HepG2 (cell line): ENCODE results near the gene SLC17A8. TPM values are rescaled to one million over a fixed set of nuclear protein-coding genes. Genes with fewer than 3 reads are reported as not detected.

Source experiments
- ATAC-seq: fragments of 200-7000 bp; cut with Tn5 transposase; 3 replicates; pipeline ENCODE4 v1.9.1; 2020; ENCODE audit warnings: mild to moderate bottlenecking, moderate library complexity
- BruUV-seq: library from RNA; stranded (reverse); fragments of 400-500 nt; replicated peaks from 2 replicates; lab custom pipeline; 2021; lab: Mats Ljungman, UMichigan
- CTCF ChIA-PET: fragments of 300-600 bp; formaldehyde crosslinking; extraction: SDS; loops from one replicate; lab custom pipeline; 2021; ENCODE audit warnings: low total read pairs, inconsistent platforms, low intra/inter-chr PET ratio; lab: Yijun Ruan, JAX
- POLR2A ChIA-PET: fragments of 350-600 bp; sonication (Branson Sonifier 250); formaldehyde crosslinking; loops from one replicate; lab custom pipeline; 2020; ENCODE audit warnings: antibody characterized with exemption, inconsistent platforms; lab: Yijun Ruan, JAX
- DNase-seq: peaks from one replicate; pipeline ENCODE4 v3.0.0-alpha.2; 2015; ENCODE audit warnings: low spot score
- FAIRE-seq: peaks from 3 replicates; lab custom pipeline; 2011; peaks lifted over from hg19 to GRCh38; lab: Jason Lieb, UNC
- H2AFZ ChIP-seq: one replicate; pipeline ENCODE4 v1.6.1; 2011; ENCODE audit warnings: low read length, inconsistent platforms
- H3K27ac ChIP-seq: fragments of 300-600 bp; 3 replicates; pipeline ENCODE4 v1.8.0; 2011; ENCODE audit warnings: mixed run types, mild to moderate bottlenecking, mixed read lengths, low read length, inconsistent platforms; ENCODE audit not compliant: insufficient read depth; ENCODE audit errors: extremely low read length
- H3K27me3 ChIP-seq, 2 experiments: fragments of 200-600 bp in 1 of 2; 2 replicates in 1 of 2; 3 replicates in 1 of 2; pipeline versions ENCODE4 v1.6.0 to v1.8.0; 2011; ENCODE audit warnings: low read length in 2 of 2, mild to moderate bottlenecking in 2 of 2, moderate library complexity in 2 of 2, inconsistent platforms in 1 of 2; ENCODE audit not compliant: insufficient read depth in 2 of 2, control insufficient read depth in 1 of 2
- H3K36me3 ChIP-seq, 2 experiments: fragments of 200-600 bp in 1 of 2; replicated peaks in 1 of 2; 2 replicates in 1 of 2; 3 replicates in 1 of 2; pipeline versions ENCODE4 v1.5.1 to v1.8.0; 2011; ENCODE audit warnings: low read length in 2 of 2, inconsistent platforms in 1 of 2; ENCODE audit not compliant: insufficient read depth in 2 of 2, control insufficient read depth in 1 of 2
- H3K4me1 ChIP-seq: 2 replicates; pipeline ENCODE4 v1.5.1; 2012; ENCODE audit warnings: low read length, inconsistent platforms; ENCODE audit not compliant: insufficient read depth
- H3K4me2 ChIP-seq: 2 replicates; pipeline ENCODE4 v1.6.0; 2011; ENCODE audit warnings: low read depth, low read length, inconsistent platforms
- H3K4me3 ChIP-seq, 3 experiments: fragments of 200-600 bp in 1 of 3; sonication (generic), shearing (Covaris generic) in 1 of 3; replicated peaks in 1 of 3; 2 replicates each; pipeline ENCODE4 v1.5.1; 2011 to 2016; ENCODE audit warnings: low read length in 3 of 3, inconsistent platforms in 2 of 3, low read depth in 2 of 3, mild to moderate bottlenecking in 2 of 3, control low read depth in 1 of 3, mixed read lengths in 1 of 3; ENCODE audit not compliant: insufficient read depth in 1 of 3
- H3K79me2 ChIP-seq: one replicate; pipeline ENCODE4 v1.6.1; 2011; ENCODE audit warnings: low read length, inconsistent platforms; ENCODE audit not compliant: insufficient read depth
- H3K9ac ChIP-seq: 2 replicates; pipeline ENCODE4 v1.6.0; 2011; ENCODE audit warnings: mild to moderate bottlenecking, low read depth, low read length, inconsistent platforms; ENCODE audit not compliant: insufficient read depth
- H3K9me3 ChIP-seq: 2 replicates; pipeline ENCODE4 v1.5.1; 2012; ENCODE audit warnings: mild to moderate bottlenecking, low read length
- H4K20me1 ChIP-seq: 2 replicates; pipeline ENCODE4 v1.6.0; 2011; ENCODE audit warnings: inconsistent platforms, mild to moderate bottlenecking, low read length, moderate library complexity; ENCODE audit not compliant: insufficient read depth
- ATF7-NPFF ChIP-seq: sonication (generic); formaldehyde crosslinking; IDR thresholded peaks from 2 replicates; pipeline ENCODE4 v1.8.1; 2023; ENCODE audit warnings: mild to moderate bottlenecking, low read depth, missing genetic modification reagents, moderate library complexity
- ETV5 ChIP-seq: IDR thresholded peaks from 2 replicates; pipeline ENCODE4 v1.6.1; 2018; ENCODE audit warnings: missing biosample characterization, missing genetic modification reagents, inconsistent platforms, borderline replicate concordance
- HIVEP1 ChIP-seq: sonication (generic); formaldehyde crosslinking; IDR thresholded peaks from 2 replicates; pipeline ENCODE4 v1.4.0; 2020; ENCODE audit warnings: mild to moderate bottlenecking, missing genetic modification reagents
- POLR2G ChIP-seq: fragments of 200-400 bp; formaldehyde crosslinking; IDR thresholded peaks from 2 replicates; pipeline ENCODE4 v1.6.1; 2018; ENCODE audit warnings: mild to moderate bottlenecking, low read depth, low read length, moderate library complexity
- WGBS: methylation state at CpG from one replicate; pipeline ENCODE4 v1.1.6; 2017; ENCODE audit warnings: low lambda C conversion rate; 5-methylcytosine and 5-hydroxymethylcytosine counted together
- in situ Hi-C: cut with HindIII; loops from 2 replicates; pipeline ENCODE4 v1.10.0; 2017; ENCODE audit warnings: low pct_unique_long_range_greater_than_20kb; ENCODE audit not compliant: extremely low pct_ligation_motif_present
- intact Hi-C: fragments of 100-400 bp; cut with micrococcal nuclease; formaldehyde crosslinking; loops from one replicate; pipeline ENCODE4 v1.10.0; 2022; ENCODE audit not compliant: unreplicated experiment
- polyA plus RNA-seq, 8 experiments: library from polyadenylated mRNA; depleted of rRNA in 3 of 8; stranded (reverse) in 7 of 8; unstranded in 1 of 8; fragments of >200 nt; fragmentation: Illumina TruSeq in 4 of 8; extraction: Trizol in 4 of 8; gene quantifications; 2 replicates each; pipeline versions ENCODE4 v1.2.1 to v1.2.3, GENCODE V29; 2011 to 2016; ENCODE audit warnings: low read depth in 4 of 8, missing spikeins in 1 of 8, mixed read lengths in 1 of 8; ENCODE audit not compliant: insufficient read depth in 1 of 8
- total RNA-seq, 5 experiments: library from RNA; depleted of rRNA; stranded (reverse); fragments of >200 nt; fragmentation: Illumina TruSeq; extraction: Trizol; gene quantifications; 2 replicates each; pipeline ENCODE4 v1.2.3, GENCODE V29; 2016; ENCODE audit warnings: low read depth in 1 of 5
- TF ChIP-seq, protein P1 (sequence below): fragments of 450-650 bp; IDR thresholded peaks from 2 replicates; pipeline ENCODE4 v1.6.1; 2017; ENCODE audit warnings: mild to moderate bottlenecking
- TF ChIP-seq, protein P2 (sequence below): sonication (generic); formaldehyde crosslinking; IDR thresholded peaks from 2 replicates; pipeline ENCODE4 v1.5.0; 2020; ENCODE audit warnings: missing genetic modification reagents

SLC17A8 gene
- total and polyA plus RNA-seq, 2 of the 13 experiments (the other 11 are each of a cell fraction or from before 2014, with no cell fraction given), result 0.07 to 0.15 TPM

DNA sequence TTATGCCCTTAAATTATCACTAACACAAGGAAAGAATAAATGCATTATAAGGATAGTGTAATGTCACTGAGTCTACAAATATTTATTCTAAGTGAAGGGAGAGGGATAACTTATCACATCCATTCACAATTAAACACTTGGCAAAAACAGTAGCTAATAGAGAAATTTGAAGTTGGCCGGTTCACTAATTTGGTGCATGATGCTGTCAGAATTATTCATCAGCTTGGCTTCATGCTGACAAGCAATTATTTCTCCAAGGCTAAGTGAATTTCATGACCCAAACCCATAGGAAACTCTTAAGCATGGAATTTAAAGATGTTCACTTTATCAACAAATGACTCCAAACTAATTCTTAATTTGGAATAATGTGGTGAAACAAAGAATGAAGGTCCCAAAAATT, 91.8 kb downstream of the SLC17A8 start:
- H3K4me2 ChIP-seq, result no peak overlapping the region
- in situ Hi-C loops (no loop called here), intact Hi-C loops (loop anchor here (5.0 kb wide), 1 partner anchor 39 kb away; no protein-coding TSS in a partner anchor)
- WGBS, result 92% methylated on average over 1 of the region's 1 CpG
- BruUV-seq, result no TSS peak
- FAIRE-seq, result no peak
- H3K4me3 ChIP-seq, result no peak overlapping the region
- no peaks in the 10 kb centered on the region for H3K9me3 ChIP-seq
- H3K36me3 ChIP-seq, result no peaks in the 10 kb centered on the region
- H4K20me1 ChIP-seq, result no peaks in the 10 kb centered on the region
- peaks cover 39% of the 10 kb centered on the region for H3K4me1 ChIP-seq
- DNase-seq, result no peak
- no peak overlapping the region for H3K9ac ChIP-seq
- ChIA-PET POLR2A (no interaction called here), CTCF (no interaction called here)
- no peak overlapping the region for H3K27ac ChIP-seq
- TF ChIP-seq, protein P1, sequence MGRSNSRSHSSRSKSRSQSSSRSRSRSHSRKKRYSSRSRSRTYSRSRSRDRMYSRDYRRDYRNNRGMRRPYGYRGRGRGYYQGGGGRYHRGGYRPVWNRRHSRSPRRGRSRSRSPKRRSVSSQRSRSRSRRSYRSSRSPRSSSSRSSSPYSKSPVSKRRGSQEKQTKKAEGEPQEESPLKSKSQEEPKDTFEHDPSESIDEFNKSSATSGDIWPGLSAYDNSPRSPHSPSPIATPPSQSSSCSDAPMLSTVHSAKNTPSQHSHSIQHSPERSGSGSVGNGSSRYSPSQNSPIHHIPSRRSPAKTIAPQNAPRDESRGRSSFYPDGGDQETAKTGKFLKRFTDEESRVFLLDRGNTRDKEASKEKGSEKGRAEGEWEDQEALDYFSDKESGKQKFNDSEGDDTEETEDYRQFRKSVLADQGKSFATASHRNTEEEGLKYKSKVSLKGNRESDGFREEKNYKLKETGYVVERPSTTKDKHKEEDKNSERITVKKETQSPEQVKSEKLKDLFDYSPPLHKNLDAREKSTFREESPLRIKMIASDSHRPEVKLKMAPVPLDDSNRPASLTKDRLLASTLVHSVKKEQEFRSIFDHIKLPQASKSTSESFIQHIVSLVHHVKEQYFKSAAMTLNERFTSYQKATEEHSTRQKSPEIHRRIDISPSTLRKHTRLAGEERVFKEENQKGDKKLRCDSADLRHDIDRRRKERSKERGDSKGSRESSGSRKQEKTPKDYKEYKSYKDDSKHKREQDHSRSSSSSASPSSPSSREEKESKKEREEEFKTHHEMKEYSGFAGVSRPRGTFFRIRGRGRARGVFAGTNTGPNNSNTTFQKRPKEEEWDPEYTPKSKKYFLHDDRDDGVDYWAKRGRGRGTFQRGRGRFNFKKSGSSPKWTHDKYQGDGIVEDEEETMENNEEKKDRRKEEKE, result no peak
- no peaks in the 10 kb centered on the region for H3K27me3 ChIP-seq
- H3K79me2 ChIP-seq, result no peaks in the 10 kb centered on the region
- no peak for ATAC-seq
- H2AFZ ChIP-seq, result no peak overlapping the region

DNA sequence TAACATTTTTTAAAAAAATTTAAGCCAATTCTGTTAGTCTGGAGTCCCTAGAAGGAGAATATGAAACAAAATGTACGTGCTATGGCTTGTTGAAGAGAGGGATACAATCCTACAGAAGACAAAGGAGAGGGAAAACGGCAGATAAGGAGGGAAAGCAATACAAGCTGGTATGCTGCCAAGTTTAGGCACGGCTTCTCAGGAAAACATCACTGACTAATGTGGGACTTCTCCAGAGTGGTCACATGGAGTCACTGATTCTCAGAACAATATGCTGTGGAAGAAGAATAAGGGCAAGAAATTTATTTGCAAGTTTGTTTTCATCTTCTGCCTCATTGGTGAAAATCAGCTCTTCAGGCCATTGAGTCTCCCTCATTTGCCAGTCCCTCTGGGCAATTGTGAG, 93.9 kb downstream of the SLC17A8 start:
- FAIRE-seq (no peak), ATAC-seq (no peak), DNase-seq (no peak)
- WGBS, result 84% methylated on average over 3 of the region's 3 CpGs
- in situ Hi-C loops, result no loop called here
- no peaks in the 10 kb centered on the region for H3K79me2 ChIP-seq
- TF ChIP-seq HIVEP1 (CRISPR knock-in tag) (no peak), ATF7-NPFF (CRISPR knock-in tag) (no peak), POLR2G (no peak), ETV5 (no peak)
- TF ChIP-seq, protein P2, sequence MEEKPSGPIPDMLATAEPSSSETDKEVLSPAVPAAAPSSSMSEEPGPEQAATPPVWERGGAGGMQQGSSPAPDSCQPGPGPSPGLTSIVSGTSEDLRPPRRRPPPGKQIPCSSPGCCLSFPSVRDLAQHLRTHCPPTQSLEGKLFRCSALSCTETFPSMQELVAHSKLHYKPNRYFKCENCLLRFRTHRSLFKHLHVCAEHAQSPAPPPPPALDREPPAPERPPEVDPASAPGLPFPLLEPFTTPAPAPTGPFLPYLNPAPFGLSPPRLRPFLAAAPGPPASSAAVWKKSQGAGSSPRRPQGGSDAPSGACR (CRISPR knock-in tag), result no peak
- TF ChIP-seq, all 625 proteins: peak for 0
- no peak overlapping the region for H3K4me3 ChIP-seq
- no peak overlapping the region for H3K27ac ChIP-seq
- ChIA-PET POLR2A (no interaction called here), CTCF (no interaction called here)
- H3K36me3 ChIP-seq, result no peaks in the 10 kb centered on the region
- no peak overlapping the region for H3K9ac ChIP-seq
- H3K27me3 ChIP-seq, result no peaks in the 10 kb centered on the region
- H3K4me1 ChIP-seq, result peaks cover 18% of the 10 kb centered on the region
- no peaks in the 10 kb centered on the region for H3K9me3 ChIP-seq
- H4K20me1 ChIP-seq, result no peaks in the 10 kb centered on the region
- H2AFZ ChIP-seq, result no peak overlapping the region
- H3K4me2 ChIP-seq, result no peak overlapping the region
- BruUV-seq, result no TSS peak
- intact Hi-C loops, result no loop called here
